ENCODE results near the gene SEC14L6.

SEC14L6 gene

GRCh38 chr22:30535182-30535581 is 11.4 kb downstream of the SEC14L6 start:
- TF ChIP-seq CTCF (IDR thresholded peaks at IDR 0.05; ENCODE audit: low read depth, low read length, missing control alignments) = no peak
- in situ Hi-C loops (cut with HindIII; ENCODE audit: low sequenced_read_pairs) = no loop called here
- no peak for DNase-seq (ENCODE audit: low read depth)
- no peak overlapping the region for H3K4me3 ChIP-seq (ENCODE audit: low read depth, low read length)

GRCh38 chr22:30531651-30532608 is 14.6 kb downstream of the SEC14L6 start:
- no peak overlapping the region for H3K4me3 ChIP-seq (ENCODE audit: low read depth, low read length)
- TF ChIP-seq CTCF (IDR thresholded peaks at IDR 0.05; ENCODE audit: low read depth, low read length, missing control alignments) = no peak
- no peak for DNase-seq (ENCODE audit: low read depth)
- in situ Hi-C loops (cut with HindIII; ENCODE audit: low sequenced_read_pairs) = no loop called here

- TF ChIP-seq CTCF (IDR thresholded peaks at IDR 0.05; ENCODE audit: low read depth, low read length, missing control alignments) = no peak
- in situ Hi-C loops (cut with HindIII; ENCODE audit: low sequenced_read_pairs) = no loop called here
- DNase-seq (ENCODE audit: low read depth) = no peak
- H3K4me3 ChIP-seq (ENCODE audit: low read depth, low read length) = no peak overlapping the region
Observed at GRCh38 chr22:30526656-30527055, 19.9 kb downstream of the SEC14L6 start.

- DNase-seq (ENCODE audit: low read depth) = no peak
- in situ Hi-C loops (cut with HindIII; ENCODE audit: low sequenced_read_pairs) = no loop called here
- no peak for TF ChIP-seq CTCF (IDR thresholded peaks at IDR 0.05; ENCODE audit: low read depth, low read length, missing control alignments)
- no peak overlapping the region for H3K4me3 ChIP-seq (ENCODE audit: low read depth, low read length)
Observed at GRCh38 chr22:30523646-30524489, 22.7 kb downstream of the SEC14L6 start.

- in situ Hi-C loops (cut with HindIII; ENCODE audit: low sequenced_read_pairs) = no loop called here
- TF ChIP-seq CTCF (IDR thresholded peaks at IDR 0.05; ENCODE audit: low read depth, low read length, missing control alignments) = no peak
- H3K4me3 ChIP-seq (ENCODE audit: low read depth, low read length) = no peak overlapping the region
- DNase-seq (ENCODE audit: low read depth) = no peak
Observed at GRCh38 chr22:30521368-30522156, 25.0 kb downstream of the SEC14L6 start.
